Stimulated activated effector memory CD8-positive, alpha-beta T cell treated with anti-CD3 and anti-CD28 coated beads, Interleukin-12 subunit alpha, Interleukin-12 subunit beta, amount 100 ng/mL, for 72 hours (primary cell): ENCODE results near the gene STX18.
A peak's percentile ranks its signal among the peaks of the same experiment; 100 is the strongest.

Source experiments
- ATAC-seq: fragments of 150-1000 bp; cut with Tn5 transposase; 2 replicates; pipeline ENCODE4 v1.10.0; 2021
- DNase-seq, 2 donors: peaks; one replicate each; pipeline ENCODE4 v3.0.0; 2021 to 2022; ENCODE audit warnings: low spot score in 2 of 2
- H3K27ac Mint-ChIP-seq: one replicate; pipeline ENCODE4 v1.8.0; 2022; ENCODE audit warnings: mild to moderate bottlenecking, mixed read lengths
- H3K36me3 Mint-ChIP-seq: one replicate; pipeline ENCODE4 v1.8.0; 2022; ENCODE audit warnings: mild to moderate bottlenecking, mixed read lengths
- H3K4me1 Mint-ChIP-seq: one replicate; pipeline ENCODE4 v1.8.0; 2022; ENCODE audit warnings: mixed read lengths
- H3K4me3 Mint-ChIP-seq: one replicate; pipeline ENCODE4 v1.8.0; 2022; ENCODE audit warnings: mild to moderate bottlenecking, mixed read lengths
- H3K9me3 Mint-ChIP-seq: one replicate; pipeline ENCODE4 v1.8.0; 2022; ENCODE audit warnings: mixed read lengths

Gene STX18

GRCh38 chr4:4392501-4393183 lies 149.2 kb downstream of the STX18 start:
- Mint-ChIP-seq H3K27ac (peak overlapping the region; percentile 11), H3K4me3 (no peak overlapping the region), H3K4me1 (peaks cover 25% of the 10 kb centered on the region), H3K36me3 (peaks cover 2% of the 10 kb centered on the region), H3K9me3 (no peaks in the 10 kb centered on the region)
- DNase-seq (no peak), ATAC-seq (no peak)

DNA sequence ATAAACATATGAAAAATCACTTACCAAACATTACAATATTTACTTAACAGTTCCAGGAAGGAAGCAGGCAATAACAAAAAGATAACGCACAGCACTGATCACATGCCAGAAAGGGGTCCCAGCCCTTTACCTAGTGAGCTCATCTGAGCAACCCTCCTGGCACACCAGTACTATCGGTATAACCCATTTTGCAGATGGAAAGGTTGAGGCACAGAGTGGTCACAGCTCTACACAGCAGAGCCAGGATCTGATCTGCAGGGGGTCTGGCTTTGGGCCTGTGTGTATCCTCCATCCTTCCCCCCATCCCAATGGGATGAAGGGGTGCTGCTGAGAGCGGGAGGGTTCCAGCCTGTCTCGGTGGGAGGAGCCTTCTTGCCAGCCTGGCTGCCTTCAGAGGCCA lies 150.0 kb downstream of the STX18 start:
- H3K27ac Mint-ChIP-seq, result peak overlapping the region; percentile 11
- no peaks in the 10 kb centered on the region for H3K36me3 Mint-ChIP-seq
- DNase-seq, result no peak
- peaks cover 25% of the 10 kb centered on the region for H3K4me1 Mint-ChIP-seq
- no peaks in the 10 kb centered on the region for H3K9me3 Mint-ChIP-seq
- ATAC-seq, result no peak
- no peak overlapping the region for H3K4me3 Mint-ChIP-seq

- H3K36me3 Mint-ChIP-seq, result no peaks in the 10 kb centered on the region
- no peaks in the 10 kb centered on the region for H3K9me3 Mint-ChIP-seq
- ATAC-seq, result no peak
- DNase-seq, result no peak
- H3K4me3 Mint-ChIP-seq, result no peak overlapping the region
- peaks cover 28% of the 10 kb centered on the region for H3K4me1 Mint-ChIP-seq
- H3K27ac Mint-ChIP-seq, result no peak overlapping the region
Measured at GRCh38 chr4:4390515-4391240, 151.2 kb downstream of the STX18 start.

DNA sequence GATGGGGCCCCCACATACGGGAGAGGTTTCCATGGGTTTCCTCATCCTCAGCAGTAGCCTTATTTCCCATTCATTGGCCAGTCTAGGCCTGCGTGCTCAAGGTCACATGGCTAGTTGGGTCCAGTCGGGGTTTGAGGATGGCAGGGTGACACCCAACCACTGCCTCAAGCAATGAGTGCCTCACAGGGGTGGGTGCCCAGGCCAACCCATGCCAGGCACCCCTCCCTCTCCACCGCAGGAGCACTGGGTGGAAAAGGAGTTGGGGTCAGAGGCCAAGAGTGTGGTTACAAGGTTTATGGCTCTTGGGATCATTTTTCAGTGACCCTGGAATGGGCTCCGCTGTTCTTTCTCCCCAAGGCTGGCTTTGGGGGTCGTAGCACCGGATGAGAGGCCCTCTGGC lies 151.8 kb downstream of the STX18 start:
- Mint-ChIP-seq H3K4me1 (peaks cover 24% of the 10 kb centered on the region), H3K4me3 (no peak overlapping the region), H3K27ac (no peak overlapping the region), H3K9me3 (no peaks in the 10 kb centered on the region), H3K36me3 (no peaks in the 10 kb centered on the region)
- DNase-seq, result no peak
- ATAC-seq, result no peak

- Mint-ChIP-seq H3K9me3 (no peaks in the 10 kb centered on the region), H3K4me3 (no peak overlapping the region), H3K36me3 (no peaks in the 10 kb centered on the region), H3K4me1 (peaks cover 17% of the 10 kb centered on the region), H3K27ac (no peak overlapping the region)
- ATAC-seq (no peak), DNase-seq (no peak)
Measured at GRCh38 chr4:4388836-4389575, 152.8 kb downstream of the STX18 start.

DNA sequence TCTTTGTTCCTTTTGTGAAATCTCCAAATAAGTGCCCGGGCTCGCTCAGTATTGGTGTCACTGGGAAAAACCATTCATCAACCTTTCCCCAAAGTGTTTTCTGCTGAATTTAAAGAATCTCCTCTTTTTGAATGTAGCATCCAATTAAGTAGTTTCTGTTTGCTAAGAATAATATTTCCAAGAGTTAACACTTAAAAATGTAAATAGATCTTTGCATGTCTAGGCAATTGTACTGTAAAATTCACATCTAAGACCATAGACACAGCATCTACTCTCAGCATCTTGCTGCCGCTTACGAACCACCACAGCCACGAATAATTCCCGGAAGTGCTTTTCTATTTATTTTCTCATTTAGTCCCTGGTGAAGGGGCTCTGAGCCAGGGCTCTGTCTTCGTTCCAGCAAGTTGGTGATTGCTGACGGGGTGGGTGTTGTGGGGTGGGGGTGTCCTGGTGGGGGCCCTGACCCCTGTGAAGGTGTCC lies 153.5 kb downstream of the STX18 start:
- H3K36me3 Mint-ChIP-seq, result no peaks in the 10 kb centered on the region
- DNase-seq (no peak), ATAC-seq (no peak)
- peaks cover 15% of the 10 kb centered on the region for H3K4me1 Mint-ChIP-seq
- H3K9me3 Mint-ChIP-seq, result no peaks in the 10 kb centered on the region
- H3K4me3 Mint-ChIP-seq, result peak overlapping the region; percentile 77
- no peak overlapping the region for H3K27ac Mint-ChIP-seq

GRCh38 chr4:4387531-4388310 lies 154.1 kb downstream of the STX18 start:
- ATAC-seq, result no peak
- DNase-seq, result no peak
- Mint-ChIP-seq H3K36me3 (no peaks in the 10 kb centered on the region), H3K9me3 (no peaks in the 10 kb centered on the region), H3K4me1 (peaks cover 19% of the 10 kb centered on the region), H3K27ac (no peak overlapping the region), H3K4me3 (peak overlapping the region; percentile 77)

- Mint-ChIP-seq H3K4me3 (peak within 1 kb of the TSS; percentile 77), H3K27ac (no peak within 1 kb of the TSS)
- ATAC-seq, result peak; percentile 59
Measured at GRCh38 chr4:4386736-4387392, 155.0 kb downstream of the STX18 start, which contains the start of gene NSG1. Gene NSG1, plus strand, starts transcription at chr4:4387102. Its CDS starts 528 bp downstream, at chr4:4387630.

DNA sequence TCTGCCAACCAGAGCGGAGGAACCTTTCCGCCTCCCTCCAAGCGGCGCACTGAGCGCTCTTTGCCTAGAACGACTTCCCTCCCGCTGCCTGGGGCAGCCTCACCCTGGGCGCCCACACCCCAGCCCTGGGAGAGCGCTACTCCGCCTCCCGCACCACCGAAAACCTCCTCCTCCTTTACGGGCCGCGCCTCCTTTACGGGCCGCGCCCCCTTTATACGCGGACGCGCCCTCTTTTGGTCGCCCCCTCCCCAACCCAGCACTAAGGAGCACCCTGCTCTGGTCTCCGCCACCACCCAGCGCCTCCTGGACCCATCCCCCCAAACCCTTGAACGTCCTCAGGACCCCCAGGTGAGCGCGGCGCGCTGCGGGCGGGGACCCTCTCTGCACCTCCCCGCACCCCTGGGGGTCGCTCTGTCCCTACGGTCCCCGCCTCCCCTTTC lies 155.5 kb downstream of the STX18 start:
- Mint-ChIP-seq H3K4me3 (peak overlapping the region; percentile 77), H3K9me3 (no peaks in the 10 kb centered on the region)
- peak; percentile 65 for ATAC-seq

More at GRCh38 chr4:4386736-4387392, 155.0 kb downstream of the STX18 start, which contains the start of gene NSG1:
- H3K4me1 Mint-ChIP-seq, result peaks cover 19% of the 10 kb centered on the region
- DNase-seq, result peak; percentile 20 to 62
- no peaks in the 10 kb centered on the region for H3K9me3 Mint-ChIP-seq
- no peaks in the 10 kb centered on the region for H3K36me3 Mint-ChIP-seq

GRCh38 chr4:4385729-4386295 lies 156.0 kb downstream of the STX18 start:
- Mint-ChIP-seq H3K36me3 (no peaks in the 10 kb centered on the region), H3K4me1 (peaks cover 19% of the 10 kb centered on the region), H3K4me3 (peak overlapping the region; percentile 77), H3K27ac (no peak overlapping the region), H3K9me3 (no peaks in the 10 kb centered on the region)
- ATAC-seq (no peak), DNase-seq (no peak)

More for the DNA sequence above, 155.5 kb downstream of the STX18 start:
- peak; percentile 10 to 56 for DNase-seq
- H3K27ac Mint-ChIP-seq, result no peak overlapping the region
- H3K36me3 Mint-ChIP-seq, result no peaks in the 10 kb centered on the region
- peaks cover 19% of the 10 kb centered on the region for H3K4me1 Mint-ChIP-seq

DNA sequence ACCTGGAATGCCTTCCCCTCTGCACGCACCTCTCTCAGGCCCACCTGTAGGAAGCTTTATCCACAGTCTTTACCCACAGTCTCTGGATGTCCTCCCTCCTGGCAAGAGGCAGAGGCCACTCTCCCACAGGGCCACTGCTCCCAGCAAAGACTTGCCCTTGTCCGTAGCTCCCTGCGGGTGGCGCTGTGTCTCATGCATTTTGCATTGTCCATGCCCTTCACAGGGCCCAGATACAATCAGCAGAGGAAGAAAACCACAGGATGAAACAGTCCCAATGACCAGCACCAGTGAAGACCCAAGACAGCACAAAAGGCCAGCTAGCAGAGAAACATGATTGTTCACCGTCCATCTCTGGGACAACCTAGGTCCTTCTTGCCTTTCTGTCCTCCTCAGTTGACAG lies 157.0 kb downstream of the STX18 start:
- no peaks in the 10 kb centered on the region for H3K9me3 Mint-ChIP-seq
- no peak overlapping the region for H3K27ac Mint-ChIP-seq
- H3K36me3 Mint-ChIP-seq, result no peaks in the 10 kb centered on the region
- DNase-seq (peak in 1 of 2 donors; percentile 55), ATAC-seq (no peak)
- H3K4me3 Mint-ChIP-seq, result peak overlapping the region; percentile 13
- H3K4me1 Mint-ChIP-seq, result peaks cover 19% of the 10 kb centered on the region

DNA sequence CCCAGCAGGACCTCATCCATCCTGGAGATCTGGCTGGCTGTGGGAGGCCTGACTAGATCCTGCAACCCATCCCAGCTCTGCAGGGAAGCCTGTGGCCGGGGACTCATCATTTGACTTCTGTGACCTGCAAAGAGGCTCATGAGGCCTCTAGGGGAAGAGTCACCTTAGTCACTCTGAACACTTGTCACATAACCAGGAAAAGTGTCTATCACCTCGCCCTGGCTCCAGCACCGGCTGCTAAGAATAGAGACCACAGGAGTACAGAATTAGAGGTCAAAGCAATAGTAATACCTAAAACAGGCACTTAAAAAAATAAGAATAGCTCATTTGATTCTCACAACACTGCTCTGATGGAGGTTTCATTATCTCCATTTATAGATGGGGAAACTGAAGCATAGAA lies 158.8 kb downstream of the STX18 start:
- DNase-seq, result no peak
- ATAC-seq, result peak; percentile 59
- no peaks in the 10 kb centered on the region for H3K36me3 Mint-ChIP-seq
- H3K4me1 Mint-ChIP-seq, result peaks cover 13% of the 10 kb centered on the region
- H3K9me3 Mint-ChIP-seq, result no peaks in the 10 kb centered on the region
- no peak overlapping the region for H3K4me3 Mint-ChIP-seq
- H3K27ac Mint-ChIP-seq, result no peak overlapping the region

DNA sequence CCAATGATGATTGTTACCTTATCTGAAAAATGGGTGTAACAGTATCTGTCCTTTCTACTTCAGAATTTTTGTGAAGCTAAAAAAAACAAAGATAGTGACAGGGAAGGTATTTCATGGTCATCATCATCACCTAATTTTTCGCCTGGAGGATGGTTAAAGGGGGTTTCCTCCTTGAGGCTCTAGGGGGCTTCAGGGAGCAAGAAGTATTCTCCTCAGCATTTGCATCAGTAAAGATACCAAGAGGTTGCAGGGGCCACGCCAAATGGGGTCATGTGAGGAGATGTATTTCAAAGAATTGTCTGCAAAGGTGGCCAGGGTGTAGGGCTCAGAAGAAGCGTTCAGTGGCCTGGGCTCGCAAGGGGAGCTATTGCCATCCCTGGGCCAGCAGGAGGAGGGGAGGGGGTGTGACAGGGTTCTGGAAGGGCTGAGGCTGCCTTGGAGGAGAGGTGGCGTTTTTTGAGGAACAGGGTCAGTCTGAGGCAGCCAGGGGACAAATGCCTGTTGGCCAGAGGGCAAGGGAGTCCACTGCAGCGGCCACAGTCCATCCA lies 162.2 kb downstream of the STX18 start:
- no peaks in the 10 kb centered on the region for H3K36me3 Mint-ChIP-seq
- ATAC-seq (no peak), DNase-seq (no peak)
- H3K4me3 Mint-ChIP-seq, result no peak overlapping the region
- peaks cover 3% of the 10 kb centered on the region for H3K9me3 Mint-ChIP-seq
- peaks cover 7% of the 10 kb centered on the region for H3K4me1 Mint-ChIP-seq
- no peak overlapping the region for H3K27ac Mint-ChIP-seq
